Measurements from ENCODE around the gene LY86. TPM values are rescaled to one million over a fixed set of nuclear protein-coding genes. Genes with fewer than 3 reads are reported as not detected.

Gene LY86
- total RNA-seq, 1 donor from 2014 or later: not detected

GRCh38 chr6:6683969-6684833 is 95.7 kb downstream of the LY86 start:
- H3K4me1 Mint-ChIP-seq: peaks cover 66% of the 10 kb centered on the region
- H3K4me3 Mint-ChIP-seq: no peak overlapping the region
- TF ChIP-seq CTCF (IDR thresholded peaks at IDR 0.05; ENCODE audit: unreplicated experiment): no peak
- DNase-seq (ENCODE audit: low spot score in 2 of 2, unreplicated experiment in 2 of 2): no peak
- no peaks in the 10 kb centered on the region for H3K27me3 Mint-ChIP-seq (ENCODE audit: low read depth)
- H3K27ac Mint-ChIP-seq: no peak overlapping the region
- H3K36me3 Mint-ChIP-seq: no peaks in the 10 kb centered on the region
- H3K9me3 Mint-ChIP-seq: no peaks in the 10 kb centered on the region

GRCh38 chr6:6685249-6686040 is 96.9 kb downstream of the LY86 start:
- H3K9me3 Mint-ChIP-seq: no peaks in the 10 kb centered on the region
- DNase-seq (ENCODE audit: low spot score in 2 of 2, unreplicated experiment in 2 of 2): no peak
- no peaks in the 10 kb centered on the region for H3K36me3 Mint-ChIP-seq
- no peaks in the 10 kb centered on the region for H3K27me3 Mint-ChIP-seq (ENCODE audit: low read depth)
- H3K27ac Mint-ChIP-seq: no peak overlapping the region
- peaks cover 62% of the 10 kb centered on the region for H3K4me1 Mint-ChIP-seq
- H3K4me3 Mint-ChIP-seq: no peak overlapping the region
- TF ChIP-seq CTCF (IDR thresholded peaks at IDR 0.05; ENCODE audit: unreplicated experiment): no peak

- H3K4me1 Mint-ChIP-seq: peaks cover 55% of the 10 kb centered on the region
- no peak for DNase-seq (ENCODE audit: low spot score in 2 of 2, unreplicated experiment in 2 of 2)
- no peaks in the 10 kb centered on the region for H3K27me3 Mint-ChIP-seq (ENCODE audit: low read depth)
- H3K9me3 Mint-ChIP-seq: peaks cover 1% of the 10 kb centered on the region
- peaks cover 5% of the 10 kb centered on the region for H3K36me3 Mint-ChIP-seq
- no peak for TF ChIP-seq CTCF (IDR thresholded peaks at IDR 0.05; ENCODE audit: unreplicated experiment)
- H3K4me3 Mint-ChIP-seq: peak overlapping the region; percentile 70
- H3K27ac Mint-ChIP-seq: no peak overlapping the region
Measured at GRCh38 chr6:6686176-6686575, 97.7 kb downstream of the LY86 start.

GRCh38 chr6:6686748-6687601 is 98.5 kb downstream of the LY86 start:
- Mint-ChIP-seq H3K27me3 (ENCODE audit: low read depth) (no peaks in the 10 kb centered on the region), H3K9me3 (peaks cover 8% of the 10 kb centered on the region), H3K4me3 (peak overlapping the region; percentile 70), H3K4me1 (peaks cover 47% of the 10 kb centered on the region), H3K36me3 (peaks cover 7% of the 10 kb centered on the region), H3K27ac (peak overlapping the region; percentile 98)
- TF ChIP-seq CTCF (IDR thresholded peaks at IDR 0.05; ENCODE audit: unreplicated experiment): no peak
- peak; percentile 82 to 94 for DNase-seq (ENCODE audit: low spot score in 2 of 2, unreplicated experiment in 2 of 2)

GRCh38 chr6:6688283-6688682 is 99.8 kb downstream of the LY86 start:
- Mint-ChIP-seq H3K4me3 (no peak overlapping the region), H3K36me3 (peaks cover 7% of the 10 kb centered on the region), H3K4me1 (peaks cover 41% of the 10 kb centered on the region), H3K27ac (peak overlapping the region; percentile 25), H3K9me3 (peaks cover 17% of the 10 kb centered on the region), H3K27me3 (ENCODE audit: low read depth) (no peaks in the 10 kb centered on the region)
- no peak for TF ChIP-seq CTCF (IDR thresholded peaks at IDR 0.05; ENCODE audit: unreplicated experiment)
- no peak for DNase-seq (ENCODE audit: low spot score in 2 of 2, unreplicated experiment in 2 of 2)

Data from mesothelial cell of epicardium (in vitro differentiated cells).